HG03095 (cell line): ENCODE measurements around the gene HOXD3.
A peak's percentile ranks its signal among the peaks of the same experiment; 100 is the strongest.

ENCODE experiments used
- ATAC-seq: cut with Tn5 transposase; IDR thresholded peaks from one replicate; pipeline ENCODE4 v1.9.1; 2021; ENCODE audit warnings: moderate library complexity; ENCODE audit not compliant: unreplicated experiment

The HOXD3 gene

GRCh38 chr2:176132205-176133171 lies 24.6 kb upstream of the HOXD3 start:
- no peak for ATAC-seq

- no peak for ATAC-seq
These were observed 23.7 kb upstream of the HOXD3 start for GRCh38 chr2:176133389-176133788.

GRCh38 chr2:176134035-176134434 lies 23.1 kb upstream of the HOXD3 start:
- no peak for ATAC-seq

- no peak for ATAC-seq
These were observed 22.1 kb upstream of the HOXD3 start for GRCh38 chr2:176135035-176135440.

- no peak for ATAC-seq
These were observed 20.5 kb upstream of the HOXD3 start for GRCh38 chr2:176136374-176137251.

- no peak for ATAC-seq
These were observed 19.9 kb upstream of the HOXD3 start for GRCh38 chr2:176137252-176137580.

GRCh38 chr2:176137906-176138305 lies 19.2 kb upstream of the HOXD3 start:
- ATAC-seq: no peak

GRCh38 chr2:176138526-176138922 lies 18.6 kb upstream of the HOXD3 start:
- no peak for ATAC-seq

GRCh38 chr2:176138923-176139660 lies 18.0 kb upstream of the HOXD3 start:
- no peak for ATAC-seq

GRCh38 chr2:176139661-176140512 lies 17.2 kb upstream of the HOXD3 start:
- ATAC-seq: no peak

GRCh38 chr2:176140513-176141317 lies 16.4 kb upstream of the HOXD3 start:
- ATAC-seq: peak; percentile 79

GRCh38 chr2:176142281-176142680 lies 14.8 kb upstream of the HOXD3 start:
- no peak for ATAC-seq

GRCh38 chr2:176145085-176145969 lies 11.8 kb upstream of the HOXD3 start:
- no peak for ATAC-seq

- no peak for ATAC-seq
These were observed 11.0 kb upstream of the HOXD3 start for GRCh38 chr2:176146101-176146500.

GRCh38 chr2:176146645-176147044 lies 10.5 kb upstream of the HOXD3 start:
- ATAC-seq: no peak

GRCh38 chr2:176147210-176147799 lies 9.8 kb upstream of the HOXD3 start:
- ATAC-seq: no peak

- no peak for ATAC-seq
These were observed 9.2 kb upstream of the HOXD3 start for GRCh38 chr2:176147800-176148496.
